OCI-LY1 (cell line): ENCODE data around the gene RBMX.

ENCODE experiments used
- EZH2 ChIP-seq: fragments of 200-600 bp; sonication (generic), shearing (Covaris generic); IDR thresholded peaks from 2 replicates; pipeline ENCODE4 v1.8.0; 2017; ENCODE audit warnings: borderline replicate concordance, mixed run types, mild to moderate bottlenecking, antibody characterized with exemption, low read length, moderate library complexity, mixed read lengths
- TF ChIP-seq, protein P1 (sequence below): fragments of 200-600 bp; sonication (generic), shearing (Covaris generic); IDR thresholded peaks from 2 replicates; pipeline ENCODE4 v1.5.1; 2017; ENCODE audit warnings: mild to moderate bottlenecking, antibody characterized with exemption, low read length, moderate library complexity, mixed read lengths

GRCh38 chrX:136870064-136870463, 10.5 kb downstream of the RBMX start:
- TF ChIP-seq, protein P1, sequence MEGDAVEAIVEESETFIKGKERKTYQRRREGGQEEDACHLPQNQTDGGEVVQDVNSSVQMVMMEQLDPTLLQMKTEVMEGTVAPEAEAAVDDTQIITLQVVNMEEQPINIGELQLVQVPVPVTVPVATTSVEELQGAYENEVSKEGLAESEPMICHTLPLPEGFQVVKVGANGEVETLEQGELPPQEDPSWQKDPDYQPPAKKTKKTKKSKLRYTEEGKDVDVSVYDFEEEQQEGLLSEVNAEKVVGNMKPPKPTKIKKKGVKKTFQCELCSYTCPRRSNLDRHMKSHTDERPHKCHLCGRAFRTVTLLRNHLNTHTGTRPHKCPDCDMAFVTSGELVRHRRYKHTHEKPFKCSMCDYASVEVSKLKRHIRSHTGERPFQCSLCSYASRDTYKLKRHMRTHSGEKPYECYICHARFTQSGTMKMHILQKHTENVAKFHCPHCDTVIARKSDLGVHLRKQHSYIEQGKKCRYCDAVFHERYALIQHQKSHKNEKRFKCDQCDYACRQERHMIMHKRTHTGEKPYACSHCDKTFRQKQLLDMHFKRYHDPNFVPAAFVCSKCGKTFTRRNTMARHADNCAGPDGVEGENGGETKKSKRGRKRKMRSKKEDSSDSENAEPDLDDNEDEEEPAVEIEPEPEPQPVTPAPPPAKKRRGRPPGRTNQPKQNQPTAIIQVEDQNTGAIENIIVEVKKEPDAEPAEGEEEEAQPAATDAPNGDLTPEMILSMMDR, result no peak
- TF ChIP-seq EZH2, result no peak
